GM12891 (cell line): ENCODE measurements around the gene SLC48A1.

Source experiments
- POLR2A ChIP-seq: IDR thresholded peaks from 2 replicates; pipeline ENCODE4 v1.6.1; 2011; ENCODE audit warnings: low read depth, low read length, control low read depth
- POLR2AphosphoS5 ChIP-seq: IDR thresholded peaks from 2 replicates; pipeline ENCODE4 v1.6.1; 2011; ENCODE audit warnings: low read depth, low read length, control low read depth
- TAF1 ChIP-seq: IDR thresholded peaks from 2 replicates; pipeline ENCODE4 v1.6.1; 2011; ENCODE audit warnings: low read depth, low read length, control low read depth

DNA sequence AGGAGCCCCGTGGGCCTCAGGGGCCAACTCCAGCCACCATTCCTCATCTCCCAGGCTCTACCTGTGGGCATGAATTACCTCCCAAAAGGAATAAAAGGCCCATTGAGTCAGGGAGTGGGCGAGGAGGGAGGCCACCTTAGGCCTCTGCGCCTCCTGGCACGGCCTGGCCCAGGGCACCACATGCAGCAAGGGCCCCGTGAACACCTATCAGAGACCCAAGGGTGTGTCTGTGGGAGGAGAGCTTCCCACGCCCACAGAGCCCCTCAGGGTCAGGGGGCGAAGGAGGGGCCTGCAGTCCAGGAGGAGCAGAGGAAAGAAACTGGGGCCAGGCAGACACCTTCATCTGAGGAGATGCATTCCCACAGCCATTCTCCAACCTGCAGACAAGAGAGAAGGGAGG, 26.5 kb upstream of the SLC48A1 start:
- no peak for TF ChIP-seq POLR2AphosphoS5
- no peak for TF ChIP-seq POLR2A
- no peak for TF ChIP-seq TAF1
